Spleen (tissue), 7 donors: ENCODE measurements around the gene CST3.

Experiments used
- POLR2A ChIP-seq, 3 donors: fragments of 450-650 bp; IDR thresholded peaks; one replicate each; pipeline ENCODE4 v1.5.1; 2017; ENCODE audit warnings: antibody characterized with exemption in 3 of 3, mild to moderate bottlenecking in 1 of 3
- POLR2AphosphoS5 ChIP-seq, 3 donors: sonication (generic); formaldehyde crosslinking; IDR thresholded peaks; one replicate each; pipeline ENCODE4 v1.5.1; 2017; ENCODE audit warnings: antibody characterized with exemption in 3 of 3
- TF ChIP-seq, protein P1 (sequence below), 11 experiments: fragments of 200-600 bp in 7 of 11; fragments of 450-650 bp in 4 of 11; sonication (generic) in 4 of 11; IDR thresholded peaks in 8 of 11; conservative IDR thresholded peaks in 3 of 11; 1 replicate in 7 of 11; 2 replicates in 4 of 11; pipeline versions ENCODE4 v1.4.0 to v1.8.0; 2016 to 2021; ENCODE audit warnings: antibody characterized with exemption in 11 of 11, inconsistent platforms in 4 of 11, mild to moderate bottlenecking in 1 of 11
- donor health status: DM: no; HTN: no; CAD: no; lungs with moderate emphysema.
- donor health status: DM: no; HTN: no; CAD: no.
- donor health status: DM: no; HTN: no; CAD: no.

DNA sequence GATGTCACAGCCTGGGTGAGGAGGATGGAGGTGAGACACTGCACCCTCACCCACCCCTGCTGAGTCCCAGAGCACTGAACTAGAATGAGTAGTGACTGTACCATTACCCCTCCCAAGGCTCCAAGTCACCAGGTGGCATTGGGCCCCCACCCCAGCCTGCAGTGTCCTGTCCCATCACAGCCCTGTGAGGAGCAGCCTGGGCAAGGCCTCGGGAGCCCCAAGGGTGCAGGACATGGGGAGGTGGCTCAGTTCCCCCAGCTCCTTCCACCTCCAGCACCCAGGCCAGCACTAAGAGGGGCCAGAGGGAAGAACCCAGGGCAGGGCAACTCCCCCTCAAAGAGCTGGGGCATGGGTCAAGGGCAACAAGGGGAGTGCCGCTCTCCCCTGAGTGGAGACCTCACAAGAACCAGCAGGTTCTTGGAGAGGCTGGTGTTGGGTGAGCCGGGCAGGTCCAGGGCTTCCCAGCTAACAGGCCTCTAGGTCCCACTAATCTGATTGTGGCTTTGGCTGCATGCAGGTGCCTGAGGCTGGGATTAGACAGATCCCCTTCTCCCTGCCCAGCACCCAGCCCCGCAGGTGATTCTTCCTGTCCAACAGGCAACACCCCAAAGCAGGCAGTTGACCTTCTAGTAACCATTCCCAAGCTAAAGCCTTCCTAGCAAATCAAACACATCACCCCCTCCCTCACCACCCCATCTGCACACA, 48.4 kb upstream of the CST3 start:
- TF ChIP-seq, protein P1, sequence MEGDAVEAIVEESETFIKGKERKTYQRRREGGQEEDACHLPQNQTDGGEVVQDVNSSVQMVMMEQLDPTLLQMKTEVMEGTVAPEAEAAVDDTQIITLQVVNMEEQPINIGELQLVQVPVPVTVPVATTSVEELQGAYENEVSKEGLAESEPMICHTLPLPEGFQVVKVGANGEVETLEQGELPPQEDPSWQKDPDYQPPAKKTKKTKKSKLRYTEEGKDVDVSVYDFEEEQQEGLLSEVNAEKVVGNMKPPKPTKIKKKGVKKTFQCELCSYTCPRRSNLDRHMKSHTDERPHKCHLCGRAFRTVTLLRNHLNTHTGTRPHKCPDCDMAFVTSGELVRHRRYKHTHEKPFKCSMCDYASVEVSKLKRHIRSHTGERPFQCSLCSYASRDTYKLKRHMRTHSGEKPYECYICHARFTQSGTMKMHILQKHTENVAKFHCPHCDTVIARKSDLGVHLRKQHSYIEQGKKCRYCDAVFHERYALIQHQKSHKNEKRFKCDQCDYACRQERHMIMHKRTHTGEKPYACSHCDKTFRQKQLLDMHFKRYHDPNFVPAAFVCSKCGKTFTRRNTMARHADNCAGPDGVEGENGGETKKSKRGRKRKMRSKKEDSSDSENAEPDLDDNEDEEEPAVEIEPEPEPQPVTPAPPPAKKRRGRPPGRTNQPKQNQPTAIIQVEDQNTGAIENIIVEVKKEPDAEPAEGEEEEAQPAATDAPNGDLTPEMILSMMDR (IDR thresholded peaks at IDR 0.05 in 8 of 11, conservative IDR thresholded peaks at IDR 0.05 in 3 of 11): no peak
- no peak for TF ChIP-seq POLR2A (IDR thresholded peaks at IDR 0.05)
- no peak for TF ChIP-seq POLR2AphosphoS5 (IDR thresholded peaks at IDR 0.05)
